EL (cell line): ENCODE data around the gene AEBP2.
"Not testable (repeated sequence)": the region's sequence is repeated elsewhere in the genome, so short reads cannot be mapped to it uniquely, and the experiment has no call there.

Experiments used
- DNase-seq: peaks from one replicate; pipeline ENCODE4 v3.0.0-alpha.2; 2016

Gene AEBP2

DNA sequence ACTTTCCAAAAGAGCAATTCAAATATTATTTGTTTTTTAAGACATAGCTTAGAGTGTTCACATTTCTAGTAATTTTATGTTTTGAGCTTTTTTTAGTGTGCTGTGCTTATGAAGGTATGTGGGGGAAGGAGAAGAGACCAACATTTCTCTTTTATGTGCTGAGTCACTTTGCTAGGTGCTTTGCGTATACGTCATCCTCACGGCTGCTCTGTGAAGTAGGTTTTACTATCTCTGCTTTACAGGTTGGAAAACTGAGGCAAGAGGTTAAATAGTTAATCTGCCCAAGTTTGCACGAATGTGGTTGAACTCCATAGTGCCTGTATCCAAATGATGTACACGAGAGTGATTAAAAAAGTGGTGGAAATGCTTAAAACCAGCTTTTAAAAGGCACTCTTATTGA lies 75.9 kb downstream of the AEBP2 start:
- DNase-seq: no peak

DNA sequence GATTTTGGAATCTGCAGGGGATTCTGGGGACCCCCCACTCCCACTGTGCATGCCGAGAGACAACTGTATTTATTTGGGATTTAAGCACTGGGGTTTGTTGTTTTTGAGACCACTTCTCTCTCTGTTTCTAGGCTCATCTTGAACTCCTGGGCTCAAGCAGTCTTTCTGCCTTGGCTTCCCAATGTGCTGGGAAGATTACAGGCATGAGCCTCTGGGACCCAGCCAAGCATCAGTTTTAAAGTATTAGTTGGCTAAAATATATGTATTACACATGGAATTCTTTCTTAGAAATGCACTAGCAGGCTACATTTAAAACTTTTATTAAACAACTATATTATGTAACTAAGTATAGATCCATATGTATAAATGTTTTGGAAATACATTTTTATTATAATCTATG lies 78.3 kb downstream of the AEBP2 start:
- DNase-seq: no peak

DNA sequence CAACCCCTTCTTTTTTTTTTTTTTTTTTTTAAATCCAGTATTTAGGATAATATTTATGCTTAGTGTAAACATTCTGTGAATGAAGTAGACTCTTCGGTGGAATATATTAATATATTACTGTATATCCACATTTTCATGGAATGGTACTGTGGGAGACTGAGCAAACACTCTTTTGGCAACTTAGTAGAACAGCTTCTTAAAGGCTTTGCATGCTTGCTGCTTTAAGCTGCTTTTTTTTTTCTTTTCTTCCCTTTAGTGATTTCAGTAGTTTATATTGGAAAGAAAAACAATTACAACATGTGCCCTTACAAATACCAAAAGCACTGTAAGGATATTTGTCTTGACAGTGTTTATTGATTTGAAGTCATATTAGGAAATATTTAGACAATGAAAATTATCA lies 78.9 kb downstream of the AEBP2 start:
- DNase-seq: no peak

DNA sequence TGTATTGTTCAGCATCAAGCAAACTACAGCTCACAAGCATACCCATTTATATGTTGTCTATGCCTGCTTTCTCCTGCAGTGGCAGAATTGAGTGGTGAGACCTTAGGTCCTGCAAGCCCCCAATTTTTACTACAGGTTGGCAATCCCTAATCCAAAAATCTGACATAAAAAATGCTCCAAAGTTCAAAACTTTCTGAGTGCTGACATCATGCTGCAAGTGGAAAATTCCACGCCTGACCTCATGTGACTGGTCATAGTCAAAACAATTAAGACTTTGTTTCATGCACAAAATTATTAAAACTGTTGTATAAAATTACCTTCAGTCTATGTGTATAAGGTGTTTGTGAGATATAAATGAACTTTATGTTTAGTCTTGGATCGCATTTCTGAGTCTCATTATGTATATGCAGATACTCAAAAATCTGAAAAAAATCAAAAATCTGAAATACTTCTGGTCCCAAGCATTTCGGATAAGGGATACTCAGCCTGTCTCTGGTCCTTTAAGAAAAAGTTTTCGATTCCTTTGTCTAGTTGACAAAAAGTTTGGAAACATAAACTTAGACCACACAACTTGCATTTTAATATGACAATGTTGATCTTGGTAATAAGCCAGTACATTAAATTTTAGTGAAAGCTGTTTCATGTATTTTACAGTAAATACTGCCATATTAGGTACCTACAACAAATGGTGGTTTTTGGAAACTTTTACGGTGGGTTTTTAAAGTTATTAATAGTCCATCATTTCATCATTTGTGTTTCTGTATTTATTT lies 81.5 kb downstream of the AEBP2 start:
- no peak for DNase-seq

DNA sequence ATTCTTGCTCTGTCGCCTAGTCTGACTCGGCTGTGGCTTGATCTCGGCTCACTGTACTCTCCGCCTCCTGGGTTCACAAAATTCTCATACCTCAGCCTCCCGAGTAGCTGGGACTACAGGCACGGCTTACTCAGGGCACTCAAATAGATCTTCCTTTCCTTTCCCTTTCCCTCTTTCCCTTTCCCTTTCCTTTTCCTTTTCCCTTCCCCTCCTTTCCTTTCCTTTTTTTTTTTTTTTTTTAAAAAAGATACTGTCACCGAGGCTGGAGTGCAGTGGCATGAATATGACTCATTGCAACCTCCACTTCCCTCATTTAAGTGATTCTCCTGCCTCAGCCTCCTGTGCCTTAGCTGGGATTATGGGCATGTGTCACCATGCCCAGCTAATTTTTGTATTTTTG lies 86.0 kb downstream of the AEBP2 start:
- DNase-seq: peak; percentile 29

DNA sequence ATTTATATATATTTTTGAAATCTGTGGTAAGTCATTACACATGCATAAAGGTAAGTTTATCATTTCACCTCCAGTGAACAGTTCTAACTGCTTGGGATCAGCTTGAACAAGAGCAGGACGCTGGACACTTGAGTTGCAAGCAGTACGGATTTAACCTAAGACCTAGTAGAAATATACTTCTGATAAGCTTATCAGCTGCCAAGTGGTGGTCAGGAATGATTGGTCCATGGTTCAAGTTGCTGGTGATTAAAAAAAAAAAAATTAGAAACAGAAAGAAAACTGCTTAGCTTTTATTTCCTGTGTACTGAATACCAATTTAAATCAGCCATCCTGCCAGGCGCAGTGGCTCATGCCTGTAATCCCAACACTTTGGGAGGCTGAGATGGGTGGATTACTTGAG lies 88.6 kb downstream of the AEBP2 start:
- no peak for DNase-seq

DNA sequence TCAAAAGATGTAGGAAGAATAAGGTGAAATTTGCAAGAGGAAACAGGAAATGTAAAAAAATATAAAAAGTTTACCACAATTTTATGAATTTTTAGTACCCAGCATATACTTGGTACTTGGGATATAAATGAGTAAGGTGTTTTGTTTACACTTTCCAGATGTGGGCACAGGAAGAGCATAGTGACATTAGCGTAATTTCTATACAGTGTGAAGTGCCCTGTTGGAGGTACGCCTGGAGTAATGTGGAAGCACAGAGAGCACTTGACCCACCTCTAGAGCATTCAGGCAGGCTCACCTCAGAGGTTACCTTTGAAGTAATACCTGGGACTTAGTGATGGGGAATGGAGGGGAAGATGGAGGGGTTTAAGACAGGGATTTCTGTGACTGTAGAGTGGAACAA lies 89.5 kb downstream of the AEBP2 start:
- DNase-seq: no peak

DNA sequence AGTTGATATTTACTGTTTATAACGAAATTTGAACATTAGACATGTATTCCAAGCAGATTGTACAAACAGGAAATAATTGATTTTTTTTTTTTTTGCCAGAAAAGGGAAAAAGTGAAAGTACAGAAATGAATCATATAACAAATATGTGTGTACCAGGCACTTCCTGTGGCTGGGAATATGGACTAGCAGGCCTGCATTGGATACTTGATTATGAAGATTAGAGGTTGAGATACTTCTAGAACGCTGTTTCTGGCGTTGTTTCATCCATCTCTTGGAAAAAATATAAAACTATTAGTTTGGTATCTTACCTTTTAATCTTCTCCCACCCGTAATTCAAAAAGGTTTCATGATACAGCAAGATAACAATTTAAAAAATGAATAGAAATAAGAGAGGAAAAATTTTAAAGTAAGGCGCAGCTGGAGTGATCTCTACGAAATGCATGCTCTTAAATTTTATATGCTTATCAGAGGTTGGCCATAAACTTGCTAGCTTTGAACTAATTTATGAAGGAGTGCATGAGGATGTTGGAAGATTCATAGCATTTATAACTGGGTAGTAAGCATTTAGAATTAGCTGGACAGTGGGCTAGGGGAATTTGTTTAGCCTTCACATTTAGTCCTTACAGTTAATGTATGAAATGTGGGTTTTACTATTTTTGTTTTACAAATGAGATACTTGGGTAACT lies 90.8 kb downstream of the AEBP2 start:
- peak; percentile 66 for DNase-seq

DNA sequence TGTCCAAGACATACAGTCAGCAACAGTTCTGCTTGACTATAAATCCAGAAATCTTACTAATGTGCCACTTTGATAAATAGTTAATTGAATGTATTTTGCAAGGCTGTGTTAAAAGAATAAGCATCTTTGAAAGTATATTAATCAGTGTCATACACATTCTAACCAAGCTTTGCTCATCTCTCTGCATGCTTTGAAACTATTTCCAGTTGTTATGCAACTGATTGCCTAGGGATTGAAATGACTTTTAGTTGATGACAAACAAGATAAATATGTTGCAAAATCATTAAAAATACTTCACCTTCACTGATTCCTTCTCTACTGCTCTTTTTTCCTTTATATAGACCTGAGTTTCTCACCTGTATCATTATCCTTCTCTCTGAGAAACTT lies 91.3 kb downstream of the AEBP2 start:
- peak; percentile 45 for DNase-seq

DNA sequence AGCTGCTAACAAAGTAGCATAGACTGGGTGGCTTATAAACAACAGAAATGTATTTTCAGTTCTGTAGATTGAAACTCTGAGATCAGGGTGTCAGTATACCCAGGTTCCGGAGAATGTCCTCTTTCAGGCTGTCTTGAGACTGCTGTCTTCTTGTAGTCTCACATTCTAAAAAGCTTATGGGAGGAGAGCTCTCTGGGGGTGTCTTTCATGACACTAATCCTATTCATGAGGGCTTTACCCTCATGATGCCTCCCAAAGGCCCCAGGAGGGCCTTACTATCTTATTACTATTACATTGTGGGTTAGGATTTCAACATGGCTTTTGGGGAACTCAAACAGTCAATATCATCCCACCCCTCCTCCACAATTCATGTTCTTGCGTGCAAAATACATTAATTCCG lies 94.3 kb downstream of the AEBP2 start:
- DNase-seq: no peak

DNA sequence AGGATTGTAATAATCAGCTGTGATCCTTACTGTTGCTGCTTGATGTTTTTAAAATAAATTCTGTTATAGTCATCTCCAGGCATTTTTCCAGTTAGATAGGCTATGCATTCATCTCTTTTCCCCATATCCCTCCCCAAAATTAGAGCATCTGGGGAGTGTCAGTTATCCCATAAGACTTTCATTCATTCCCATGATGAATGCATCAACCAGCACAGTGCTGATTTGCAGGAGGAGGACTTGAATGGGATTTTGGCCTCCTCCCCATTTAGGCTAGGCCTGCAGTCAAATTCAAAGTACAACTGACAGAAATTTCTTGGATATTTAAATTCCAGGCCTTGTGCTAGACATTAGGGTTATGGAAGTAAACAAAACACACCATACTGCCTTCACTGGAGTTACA lies 99.8 kb downstream of the AEBP2 start:
- DNase-seq: no peak

DNA sequence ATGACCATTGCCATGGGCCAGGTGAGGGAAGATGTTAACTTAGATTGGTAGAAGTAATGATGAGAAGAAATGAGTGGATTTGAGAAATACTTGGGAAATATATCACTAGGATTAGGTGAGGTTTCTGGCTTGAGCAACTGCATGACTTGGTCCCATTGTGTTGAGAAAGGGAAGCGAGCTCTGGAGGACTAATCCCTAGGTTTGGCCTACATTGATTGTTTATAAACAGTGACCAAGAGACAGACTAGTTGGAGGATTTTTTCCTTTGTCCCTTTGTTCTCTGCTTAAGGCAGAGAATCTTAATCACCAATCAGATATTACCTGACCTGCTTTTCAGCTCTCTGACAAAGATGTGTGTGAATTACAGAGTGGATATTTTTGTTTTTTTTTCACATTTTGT lies 100.5 kb downstream of the AEBP2 start:
- DNase-seq: no peak

DNA sequence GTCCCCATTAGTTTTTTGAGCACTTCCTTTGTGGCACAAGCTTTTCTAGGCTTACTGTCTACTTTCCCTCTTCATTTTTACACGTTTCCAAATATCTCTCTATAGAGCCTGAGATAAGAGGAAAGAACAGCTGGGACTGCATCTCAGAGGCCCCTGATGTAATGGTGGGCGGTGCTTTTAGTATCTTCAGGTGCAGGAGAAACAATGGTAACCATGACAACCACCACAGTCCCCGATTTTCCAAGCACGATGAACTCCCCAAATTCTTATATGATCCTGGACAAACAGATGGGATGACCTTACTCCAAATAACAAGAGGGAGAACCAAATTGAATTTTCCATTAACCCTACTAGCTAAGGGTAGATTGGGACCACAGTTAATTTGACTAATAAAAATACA lies 103.3 kb downstream of the AEBP2 start:
- DNase-seq: no peak

DNA sequence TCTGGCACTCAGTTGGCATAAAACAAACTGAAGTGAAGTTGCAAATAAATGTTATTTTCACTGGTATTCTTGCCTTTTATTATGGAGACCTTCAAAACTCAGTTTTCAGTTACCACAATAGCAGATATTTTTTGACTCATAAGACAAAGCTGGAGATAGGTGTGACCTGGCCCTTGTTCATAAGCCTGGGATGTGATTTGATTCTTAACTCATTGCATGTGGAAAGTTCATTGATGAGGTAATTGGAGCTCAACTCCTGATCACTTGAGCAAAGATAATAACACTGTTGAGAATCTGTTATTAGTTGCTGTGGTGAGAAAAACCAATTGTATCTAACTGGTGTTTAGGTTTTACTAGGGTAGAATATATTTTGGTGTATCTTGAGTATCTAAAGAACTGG lies 105.1 kb downstream of the AEBP2 start:
- no peak for DNase-seq

DNA sequence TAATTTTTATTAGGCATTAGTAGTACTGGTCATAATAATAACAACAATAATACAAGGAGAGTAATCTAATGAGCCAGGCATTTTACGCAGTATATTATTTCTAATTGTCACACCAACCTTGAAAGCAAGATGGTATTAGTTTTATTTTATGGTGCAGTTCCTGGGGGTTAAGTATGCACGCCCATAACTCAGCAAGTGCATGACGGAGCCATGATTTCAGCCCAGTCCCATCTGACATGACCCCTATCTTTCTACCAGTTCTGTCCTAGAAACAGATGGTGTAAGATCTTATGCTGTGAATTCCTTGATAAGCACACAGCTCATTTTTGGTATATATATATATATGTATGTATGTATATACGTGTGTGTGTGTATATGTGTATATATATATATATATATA lies 106.0 kb downstream of the AEBP2 start:
- DNase-seq: no peak

DNA sequence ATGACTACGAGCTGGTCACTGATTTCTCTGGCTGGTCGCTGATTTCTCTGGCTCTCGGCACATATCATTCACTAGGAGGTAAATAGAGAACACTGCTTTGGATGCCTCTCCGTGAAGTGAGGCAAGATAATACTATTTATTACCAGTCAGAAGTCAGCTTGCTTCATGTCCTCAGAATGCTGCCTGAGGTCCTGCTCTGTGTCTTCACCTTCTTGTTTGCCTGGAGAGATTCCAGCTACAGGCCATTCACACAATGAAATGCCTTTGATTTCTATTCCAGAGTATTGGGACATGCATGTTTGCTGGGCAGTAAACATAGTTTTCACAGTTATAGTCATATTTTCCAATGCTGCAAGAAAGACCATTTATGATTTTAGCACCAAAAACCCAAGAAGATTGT lies 106.7 kb downstream of the AEBP2 start:
- peak; percentile 29 for DNase-seq

DNA sequence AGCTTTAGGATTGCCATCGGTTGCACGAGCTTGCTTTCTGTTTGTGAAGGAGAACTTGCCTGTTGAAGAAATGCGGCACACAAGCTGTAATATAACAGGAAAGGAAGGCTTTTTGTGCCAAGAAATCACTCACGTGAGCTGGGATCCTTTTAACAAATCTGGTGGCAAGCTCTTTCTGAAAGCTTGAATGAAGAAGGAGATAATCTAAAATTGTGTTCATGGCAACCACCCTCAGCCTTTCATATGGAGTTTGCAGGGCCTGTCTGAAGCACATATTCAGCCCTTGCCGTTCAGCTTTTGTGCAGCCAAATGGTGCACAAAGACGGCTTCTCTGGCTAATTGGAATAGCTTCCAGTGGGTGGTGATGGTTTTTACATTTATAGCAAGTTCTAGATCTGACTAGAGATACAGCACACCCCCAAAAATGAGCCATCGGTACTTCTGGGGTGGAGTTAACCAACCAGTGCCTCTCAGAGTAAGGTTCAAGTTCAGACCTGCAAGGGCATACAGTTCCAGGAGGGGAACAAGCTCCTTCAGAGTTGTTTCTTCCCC lies 107.4 kb downstream of the AEBP2 start:
- peak; percentile 37 for DNase-seq

DNA sequence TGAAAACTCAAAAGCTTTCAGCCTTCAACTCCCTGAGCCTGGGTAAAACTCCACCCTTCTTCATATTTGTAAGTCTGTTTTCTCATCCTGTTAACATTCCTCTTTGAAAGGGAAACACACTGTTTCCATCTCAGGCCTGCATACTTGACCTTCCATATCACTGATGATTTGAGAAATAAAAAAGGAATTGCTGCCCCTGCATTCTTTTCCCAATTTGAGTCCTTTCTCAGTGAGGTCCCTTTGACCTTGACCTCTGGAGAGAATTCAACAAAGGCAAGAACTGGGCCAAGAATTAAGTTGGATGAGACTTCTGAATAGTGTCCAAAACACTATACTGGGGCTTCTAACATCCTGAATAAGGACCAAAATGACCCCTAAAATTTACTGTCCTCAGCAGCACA lies 108.0 kb downstream of the AEBP2 start:
- DNase-seq: peak; percentile 56

DNA sequence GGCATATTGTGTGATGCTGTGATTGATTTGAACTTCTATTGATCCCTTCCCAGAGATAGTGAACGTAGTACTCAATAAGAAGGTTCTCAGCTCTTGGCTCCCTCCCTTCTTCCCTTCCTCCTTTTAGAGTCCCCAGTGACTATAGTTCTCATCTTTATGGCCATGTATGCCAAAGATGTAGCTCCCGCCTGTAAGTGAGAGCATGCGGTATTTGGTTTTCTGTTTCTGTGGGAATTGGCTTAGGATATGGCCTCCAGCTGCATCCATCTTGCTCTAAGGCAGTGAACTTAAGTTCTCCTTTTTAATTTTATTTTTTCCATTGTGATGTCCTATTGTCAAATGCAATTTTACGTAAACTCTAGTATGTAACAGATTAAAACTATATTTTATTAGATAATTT lies 109.5 kb downstream of the AEBP2 start:
- DNase-seq: no peak

DNA sequence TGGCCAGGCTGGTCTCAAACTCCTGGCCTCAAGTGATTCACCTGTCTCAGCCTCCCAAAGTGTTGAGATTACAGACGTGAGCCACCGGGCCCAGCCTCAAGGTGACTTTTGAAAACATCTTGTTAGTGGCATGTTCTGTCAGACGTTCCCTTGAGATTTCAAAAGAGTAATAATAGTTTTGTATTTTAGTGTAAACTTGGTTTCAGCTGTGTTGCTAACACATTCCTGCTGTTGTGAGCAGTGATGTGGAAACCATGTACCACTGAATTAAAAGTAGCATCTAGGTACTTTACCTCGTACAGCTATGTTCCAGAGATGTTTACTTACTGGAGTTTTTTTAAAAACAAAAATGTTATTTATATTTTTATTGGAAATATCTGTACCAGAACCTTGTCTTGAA lies 111.3 kb downstream of the AEBP2 start:
- no peak for DNase-seq

DNA sequence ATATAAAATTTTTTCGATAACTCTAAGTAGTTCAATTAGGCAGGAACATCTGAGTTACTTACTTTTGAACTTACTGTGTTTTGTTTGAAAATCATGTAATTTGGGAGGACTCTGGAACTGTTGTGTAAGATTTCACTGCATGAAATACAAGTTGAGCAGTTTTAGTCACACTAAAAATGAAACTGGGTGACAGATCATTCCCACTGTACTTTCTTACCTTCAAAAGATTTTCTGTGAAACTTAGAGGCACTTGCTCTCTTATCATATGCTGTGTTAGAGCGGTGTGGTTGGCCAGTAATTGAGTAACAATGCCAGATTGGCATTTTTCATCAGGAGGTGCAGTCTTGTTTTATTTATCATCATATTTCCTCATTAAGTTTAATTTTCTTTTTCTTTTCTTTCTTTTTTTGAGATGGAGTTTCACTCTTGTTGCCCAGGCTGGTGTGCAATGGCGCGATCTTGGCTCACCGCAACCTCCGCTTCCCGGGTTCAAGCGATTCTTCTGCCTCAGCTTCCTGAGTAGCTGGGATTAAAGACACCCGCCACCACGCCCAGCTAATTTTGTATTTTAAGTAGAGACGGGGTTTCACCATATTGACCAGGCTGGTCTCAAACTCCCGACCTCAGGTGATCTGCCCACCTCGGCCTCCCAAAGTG lies 113.3 kb downstream of the AEBP2 start:
- not testable (repeated sequence) for DNase-seq

DNA sequence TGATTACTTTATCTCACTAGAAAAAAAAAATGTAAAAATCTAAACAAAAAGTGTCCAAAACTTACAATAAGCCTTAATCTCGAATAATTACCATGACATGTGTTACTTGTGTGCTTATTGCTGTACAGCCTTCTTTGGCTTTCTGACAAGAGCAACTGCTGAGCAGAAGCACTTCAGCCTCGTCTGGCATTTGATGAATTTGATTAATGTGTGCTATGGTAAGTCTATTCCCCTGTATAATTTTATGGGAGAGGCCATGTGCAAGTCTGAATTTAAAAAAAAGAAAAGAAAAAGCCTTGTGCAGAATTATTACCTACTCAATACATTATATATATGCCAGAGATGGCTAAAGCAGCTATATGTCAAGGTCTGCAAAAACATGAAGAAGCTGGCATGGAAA lies 113.9 kb downstream of the AEBP2 start:
- no peak for DNase-seq

DNA sequence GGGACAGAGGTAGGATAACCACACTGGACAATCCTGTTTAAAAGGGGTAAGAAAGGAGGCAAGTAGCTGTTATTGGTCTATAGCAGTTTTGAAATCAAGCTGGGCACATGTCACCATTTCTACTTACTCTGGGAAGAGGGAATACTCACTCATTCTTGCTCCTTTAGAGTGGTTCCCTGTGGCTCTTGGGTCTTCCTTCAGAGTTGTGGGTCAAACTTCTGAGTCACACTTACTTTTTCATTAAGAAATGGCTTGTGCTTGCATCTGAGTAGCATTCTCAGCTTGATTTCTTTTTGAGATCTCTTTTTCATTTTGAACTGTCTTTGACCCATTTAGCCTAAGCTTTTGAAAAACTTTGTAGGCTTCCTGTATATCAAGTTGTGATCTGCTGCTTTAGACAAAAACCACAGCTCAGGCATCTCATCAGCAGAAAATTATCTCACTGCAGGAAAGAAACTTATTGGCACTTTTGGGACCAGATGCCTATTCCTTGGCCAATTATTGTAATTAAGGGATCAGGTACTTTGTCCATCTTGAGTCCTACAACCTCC lies 122.2 kb downstream of the AEBP2 start:
- DNase-seq: peak; percentile 8
